GM12873 (cell line): ENCODE results near the gene TEX47.

Experiments used
- CTCF ChIP-seq: IDR thresholded peaks from 2 replicates; pipeline ENCODE4 v1.5.1; 2012; ENCODE audit warnings: low read depth, mild to moderate bottlenecking, moderate library complexity, low read length, control low read depth; ENCODE audit not compliant: insufficient read depth; ENCODE audit errors: missing control alignments

TEX47 gene

GRCh38 chr7:88795553-88795952 is at the start of gene TEX47:
Gene TEX47 (minus strand): TSS chr7:88795737. CDS start chr7:88794942, 795 bp downstream.
- TF ChIP-seq CTCF: no peak

- TF ChIP-seq CTCF: no peak
Observed at GRCh38 chr7:88845091-88845490, 49.6 kb upstream of the TEX47 start.

GRCh38 chr7:88842201-88842600 is 46.7 kb upstream of the TEX47 start:
- no peak for TF ChIP-seq CTCF

DNA sequence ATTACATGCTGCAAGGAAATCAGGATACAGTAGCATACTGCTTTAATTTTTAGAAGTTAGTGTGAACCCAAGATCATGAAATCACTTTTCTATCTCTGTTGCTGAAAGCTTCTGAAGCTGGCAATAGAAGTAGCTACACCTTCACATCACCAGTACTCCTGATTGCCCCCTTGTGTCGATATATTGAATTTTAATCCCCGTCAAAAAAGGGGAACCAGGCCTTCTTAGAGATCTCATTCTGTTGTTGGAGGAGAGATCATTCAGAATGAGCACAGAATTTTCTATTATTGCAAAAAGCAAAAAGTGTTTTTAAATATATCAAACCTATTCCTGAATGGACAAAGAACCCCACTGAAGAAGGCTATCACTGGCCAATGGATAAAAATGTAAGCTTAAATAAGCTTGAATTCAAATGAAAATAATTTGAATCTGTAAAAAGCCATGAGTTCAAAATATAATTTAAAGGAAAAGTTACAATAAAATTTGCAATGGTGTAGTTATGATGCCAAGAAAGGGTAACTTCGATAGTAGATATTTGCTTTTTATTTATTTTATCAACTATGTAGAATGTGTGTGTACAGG is 39.7 kb upstream of the TEX47 start:
- TF ChIP-seq CTCF: peak; percentile 55

GRCh38 chr7:88826222-88826621 is 30.7 kb upstream of the TEX47 start:
- no peak for TF ChIP-seq CTCF

DNA sequence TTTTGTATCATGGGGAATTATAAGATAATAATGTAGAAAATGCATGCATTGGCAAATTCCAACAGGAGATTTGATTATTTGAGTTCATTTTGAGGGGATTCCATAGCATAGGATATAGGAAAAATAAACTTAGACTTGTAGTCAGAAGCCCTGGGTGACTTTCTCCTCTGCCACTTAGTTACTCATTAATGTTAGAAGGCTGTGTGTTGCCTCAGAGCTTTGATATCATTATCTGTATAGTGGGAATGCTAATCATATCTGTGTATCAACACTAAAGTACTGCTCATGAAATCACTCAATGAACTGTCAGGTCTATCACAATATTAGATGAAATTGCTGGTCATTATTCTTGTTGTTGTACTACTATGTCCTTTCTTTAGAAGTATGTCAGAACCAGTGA is 23.0 kb upstream of the TEX47 start:
- no peak for TF ChIP-seq CTCF

- no peak for TF ChIP-seq CTCF
Observed at GRCh38 chr7:88806280-88807037, 10.9 kb upstream of the TEX47 start.
